Activated gamma-delta T cell (primary cell): Measurements from ENCODE around the gene ZNF423.

Source experiments
- DNase-seq: peaks from one replicate; lab custom pipeline; 2025; lab: John Stamatoyannopoulos, UW

ZNF423 gene

GRCh38 chr16:49602201-49602975 lies 253.5 kb downstream of the ZNF423 start:
- DNase-seq: no peak

GRCh38 chr16:49601576-49601975 lies 254.3 kb downstream of the ZNF423 start:
- DNase-seq: no peak

- DNase-seq: no peak
Observed at GRCh38 chr16:49600976-49601375, 254.9 kb downstream of the ZNF423 start.

GRCh38 chr16:49600536-49600935 lies 255.4 kb downstream of the ZNF423 start:
- DNase-seq: no peak

- no peak for DNase-seq
Observed at GRCh38 chr16:49599704-49600103, 256.2 kb downstream of the ZNF423 start.

GRCh38 chr16:49599281-49599680 lies 256.6 kb downstream of the ZNF423 start:
- no peak for DNase-seq

GRCh38 chr16:49598383-49599170 lies 257.3 kb downstream of the ZNF423 start:
- DNase-seq: no peak

- no peak for DNase-seq
Observed at GRCh38 chr16:49597796-49598195, 258.1 kb downstream of the ZNF423 start.

- DNase-seq: no peak
Observed at GRCh38 chr16:49596648-49597291, 259.1 kb downstream of the ZNF423 start.

GRCh38 chr16:49596068-49596467 lies 259.8 kb downstream of the ZNF423 start:
- no peak for DNase-seq

- no peak for DNase-seq
Observed at GRCh38 chr16:49594685-49595498, 261.0 kb downstream of the ZNF423 start.

- DNase-seq: no peak
Observed at GRCh38 chr16:49594153-49594552, 261.8 kb downstream of the ZNF423 start.

GRCh38 chr16:49593424-49594040 lies 262.4 kb downstream of the ZNF423 start:
- DNase-seq: no peak

- no peak for DNase-seq
Observed at GRCh38 chr16:49592546-49593423, 263.1 kb downstream of the ZNF423 start.

GRCh38 chr16:49590166-49590871 lies 265.6 kb downstream of the ZNF423 start:
- DNase-seq: no peak

- no peak for DNase-seq
Observed at GRCh38 chr16:49589544-49590031, 266.3 kb downstream of the ZNF423 start.

- DNase-seq: no peak
Observed at GRCh38 chr16:49588729-49589384, 267.1 kb downstream of the ZNF423 start.

GRCh38 chr16:49588026-49588425 lies 267.9 kb downstream of the ZNF423 start:
- DNase-seq: no peak

GRCh38 chr16:49587511-49587910 lies 268.4 kb downstream of the ZNF423 start:
- DNase-seq: no peak
